ENCODE results near the gene DAB2IP. TPM values are rescaled to one million over a fixed set of nuclear protein-coding genes. Genes with fewer than 3 reads are reported as not detected.

DAB2IP gene
- total and polyA plus RNA-seq, 5 donors from 2014 or later: not detected

DNA sequence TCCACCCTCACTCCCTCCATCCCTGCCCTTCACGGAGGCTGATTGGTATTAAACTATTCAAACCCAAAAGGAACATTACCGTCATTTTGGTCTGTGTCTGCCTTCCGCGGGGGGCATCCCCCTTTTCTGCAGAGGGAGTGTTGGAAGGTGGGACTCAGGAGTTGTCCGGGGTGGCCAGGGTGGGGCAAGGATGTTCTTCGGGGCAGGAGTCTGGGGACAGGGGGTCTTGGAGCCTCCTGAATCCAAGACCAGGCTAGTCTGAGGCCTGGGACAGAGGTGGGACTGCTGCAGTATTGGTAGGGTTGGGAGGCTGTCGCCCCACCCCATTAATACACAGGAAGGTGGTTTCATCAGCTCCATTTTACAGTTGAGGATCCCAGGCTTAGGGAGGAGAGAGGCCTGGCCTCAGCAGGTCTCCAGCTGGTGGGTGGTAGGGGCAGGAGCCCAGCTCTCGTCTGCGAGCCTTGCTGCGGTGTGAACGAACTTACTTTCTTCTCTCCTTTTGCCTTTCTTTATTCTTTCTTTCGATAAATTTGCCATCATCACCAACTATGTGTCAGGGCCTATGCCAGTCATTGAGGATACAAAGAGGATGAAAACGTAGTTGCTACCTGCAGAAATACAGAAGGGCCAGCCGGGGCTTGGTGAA, 33.8 kb downstream of the DAB2IP start:
- H3K36me3 ChIP-seq (ENCODE audit: control insufficient read depth, insufficient read depth, low read length): no peaks in the 10 kb centered on the region
- no peaks in the 10 kb centered on the region for H3K4me1 ChIP-seq (ENCODE audit: control insufficient read depth, insufficient read depth, low read length, poor library complexity, severe bottlenecking)
- no peak for ATAC-seq (ENCODE audit: low read depth in 2 of 2)
- H3K4me3 ChIP-seq (ENCODE audit: low read depth, low read length): no peak overlapping the region
- H3K4me1 Mint-ChIP-seq: peaks cover 0 to 1% (median 0%) of the 10 kb centered on the region in 4 donors
- peaks cover 4% of the 10 kb centered on the region for H3K27me3 Mint-ChIP-seq
- no peaks in the 10 kb centered on the region for H3K9me3 Mint-ChIP-seq
- H3K4me3 Mint-ChIP-seq: no peak overlapping the region
- DNase-seq: no peak
- no peak overlapping the region for H3K27ac ChIP-seq (ENCODE audit: insufficient read depth, low read length, poor library complexity, severe bottlenecking)
- H3K27me3 ChIP-seq (ENCODE audit: control insufficient read depth, insufficient read depth, low read length): no peaks in the 10 kb centered on the region
- H3K9me3 ChIP-seq (ENCODE audit: control insufficient read depth in 2 of 2, low read length in 2 of 2): no peaks in the 10 kb centered on the region
- H3K27ac Mint-ChIP-seq: no peak overlapping the region
- no peaks in the 10 kb centered on the region for H3K36me3 Mint-ChIP-seq

DNA sequence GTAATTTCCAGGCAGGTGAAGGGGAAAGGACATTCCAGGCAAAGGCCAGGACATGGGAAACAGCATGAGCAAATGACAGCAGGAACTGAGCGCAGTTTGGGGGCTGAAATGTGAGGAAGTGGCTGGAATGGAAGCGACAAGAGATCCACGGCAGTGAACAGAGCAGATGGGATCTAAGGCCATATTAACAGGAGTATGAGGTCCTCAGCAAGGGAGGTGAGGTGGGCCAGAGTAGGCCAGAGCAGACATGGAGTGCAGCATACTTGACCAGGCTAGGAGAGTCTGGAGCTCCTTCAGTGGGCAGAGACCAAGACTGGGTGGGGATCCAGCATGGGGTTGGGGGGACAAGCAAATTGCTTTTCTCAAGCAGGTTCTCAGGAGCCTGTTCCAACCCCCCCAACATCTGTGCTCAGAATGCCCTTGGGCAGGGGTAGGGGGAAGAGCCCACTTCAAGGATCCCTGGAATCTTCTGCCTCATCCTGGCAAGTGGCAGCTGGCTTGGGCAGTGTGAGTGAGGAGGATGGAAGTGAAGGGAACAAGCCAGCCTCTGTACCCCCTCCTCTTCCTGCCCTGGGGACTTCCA, 34.5 kb downstream of the DAB2IP start:
- H3K27ac Mint-ChIP-seq: no peak overlapping the region
- no peak overlapping the region for H3K4me3 ChIP-seq (ENCODE audit: low read depth, low read length)

DNA sequence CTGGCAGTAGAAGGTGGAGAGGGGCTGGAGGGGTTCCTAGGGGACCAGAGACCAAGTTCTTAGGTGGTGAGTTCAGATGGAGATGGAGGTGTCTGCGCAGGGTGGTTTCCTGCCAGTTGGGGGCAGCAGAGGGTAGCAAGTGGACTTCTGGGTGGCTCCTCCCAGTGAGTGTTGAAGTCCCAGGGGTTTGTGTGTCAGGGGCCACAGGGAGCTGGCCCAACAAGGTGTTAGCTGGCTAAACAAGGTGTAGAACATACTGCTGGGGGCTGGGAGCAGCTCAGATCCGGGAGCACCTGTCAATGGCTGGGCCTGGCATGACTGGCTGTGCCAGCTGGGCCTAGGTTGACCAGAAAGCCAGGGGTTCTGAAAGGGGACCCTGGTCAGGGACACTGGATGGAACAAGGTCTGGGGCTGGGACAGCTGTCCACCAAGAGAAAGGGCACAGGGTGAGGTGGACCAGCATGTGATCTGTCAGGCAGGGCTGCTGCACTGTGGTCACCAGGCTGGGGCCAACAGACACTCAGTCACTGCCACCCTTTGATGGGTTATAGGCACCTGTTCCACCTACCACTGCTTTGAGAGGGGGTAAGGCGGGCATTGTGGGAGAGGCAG, 35.6 kb downstream of the DAB2IP start:
- Mint-ChIP-seq H3K36me3 (no peaks in the 10 kb centered on the region), H3K27me3 (peaks cover 4% of the 10 kb centered on the region), H3K9me3 (no peaks in the 10 kb centered on the region), H3K4me3 (no peak overlapping the region), H3K27ac (no peak overlapping the region), H3K4me1 (peaks cover 0 to 1% (median 0%) of the 10 kb centered on the region in 4 donors)
- Histone ChIP-seq H3K4me1 (ENCODE audit: control insufficient read depth, insufficient read depth, low read length, poor library complexity, severe bottlenecking) (no peaks in the 10 kb centered on the region), H3K27me3 (ENCODE audit: control insufficient read depth, insufficient read depth, low read length) (no peaks in the 10 kb centered on the region), H3K36me3 (ENCODE audit: control insufficient read depth, insufficient read depth, low read length) (no peaks in the 10 kb centered on the region), H3K27ac (ENCODE audit: insufficient read depth, low read length, poor library complexity, severe bottlenecking) (no peak overlapping the region), H3K9me3 (ENCODE audit: control insufficient read depth in 2 of 2, low read length in 2 of 2) (no peaks in the 10 kb centered on the region), H3K4me3 (ENCODE audit: low read depth, low read length) (no peak overlapping the region)
- DNase-seq: peak in 2 of 3 donors; percentile 16 to 65
- ATAC-seq (ENCODE audit: low read depth in 2 of 2): peak in 1 of 2 donors; percentile 37

More for the DNA sequence above, 34.5 kb downstream of the DAB2IP start:
- Mint-ChIP-seq H3K4me1 (peaks cover 0 to 1% (median 0%) of the 10 kb centered on the region in 4 donors), H3K4me3 (peak overlapping the region in 1 of 4 donors; percentile 15), H3K9me3 (no peaks in the 10 kb centered on the region), H3K27me3 (peaks cover 4% of the 10 kb centered on the region), H3K36me3 (no peaks in the 10 kb centered on the region)
- no peak overlapping the region for H3K27ac ChIP-seq (ENCODE audit: insufficient read depth, low read length, poor library complexity, severe bottlenecking)
- H3K36me3 ChIP-seq (ENCODE audit: control insufficient read depth, insufficient read depth, low read length): no peaks in the 10 kb centered on the region
- ATAC-seq (ENCODE audit: low read depth in 2 of 2) (no peak), DNase-seq (no peak)
- no peaks in the 10 kb centered on the region for H3K4me1 ChIP-seq (ENCODE audit: control insufficient read depth, insufficient read depth, low read length, poor library complexity, severe bottlenecking)
- no peaks in the 10 kb centered on the region for H3K27me3 ChIP-seq (ENCODE audit: control insufficient read depth, insufficient read depth, low read length)
- no peaks in the 10 kb centered on the region for H3K9me3 ChIP-seq (ENCODE audit: control insufficient read depth in 2 of 2, low read length in 2 of 2)

DNA sequence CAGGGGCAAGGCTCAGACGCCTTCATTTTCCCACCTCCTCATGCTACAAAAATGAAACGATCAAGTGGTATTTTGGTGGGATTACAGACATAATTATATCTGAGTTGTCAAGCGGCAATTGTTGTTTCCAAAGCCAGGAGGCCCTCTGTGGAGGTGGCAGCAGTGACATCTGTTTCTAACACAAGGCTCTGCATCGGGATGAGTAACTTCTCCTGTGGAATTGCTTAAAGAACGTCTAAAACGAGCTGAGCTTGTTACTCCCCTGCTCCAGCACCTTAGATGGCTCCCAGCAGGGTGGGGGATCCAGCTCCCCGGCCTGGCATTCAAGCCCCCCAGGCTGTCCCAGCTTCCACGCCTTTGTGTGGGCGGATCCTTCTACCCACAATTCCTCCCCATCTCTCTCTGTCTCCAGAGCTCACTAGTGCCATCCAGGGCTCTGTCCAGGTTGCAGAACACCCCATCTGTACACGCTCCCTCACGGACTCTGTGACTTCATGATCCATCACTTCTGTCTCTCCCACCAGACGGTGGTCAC, 36.8 kb downstream of the DAB2IP start:
- no peaks in the 10 kb centered on the region for H3K4me1 ChIP-seq (ENCODE audit: control insufficient read depth, insufficient read depth, low read length, poor library complexity, severe bottlenecking)
- DNase-seq: no peak
- ATAC-seq (ENCODE audit: low read depth in 2 of 2): no peak
- Mint-ChIP-seq H3K4me1 (no peaks in the 10 kb centered on the region), H3K27me3 (peaks cover under 1% of the 10 kb centered on the region), H3K27ac (no peak overlapping the region), H3K36me3 (no peaks in the 10 kb centered on the region), H3K4me3 (no peak overlapping the region), H3K9me3 (no peaks in the 10 kb centered on the region)
- no peaks in the 10 kb centered on the region for H3K36me3 ChIP-seq (ENCODE audit: control insufficient read depth, insufficient read depth, low read length)
- H3K27me3 ChIP-seq (ENCODE audit: control insufficient read depth, insufficient read depth, low read length): no peaks in the 10 kb centered on the region
- H3K9me3 ChIP-seq (ENCODE audit: control insufficient read depth in 2 of 2, low read length in 2 of 2): no peaks in the 10 kb centered on the region
- H3K4me3 ChIP-seq (ENCODE audit: low read depth, low read length): no peak overlapping the region
- H3K27ac ChIP-seq (ENCODE audit: insufficient read depth, low read length, poor library complexity, severe bottlenecking): no peak overlapping the region

DNA sequence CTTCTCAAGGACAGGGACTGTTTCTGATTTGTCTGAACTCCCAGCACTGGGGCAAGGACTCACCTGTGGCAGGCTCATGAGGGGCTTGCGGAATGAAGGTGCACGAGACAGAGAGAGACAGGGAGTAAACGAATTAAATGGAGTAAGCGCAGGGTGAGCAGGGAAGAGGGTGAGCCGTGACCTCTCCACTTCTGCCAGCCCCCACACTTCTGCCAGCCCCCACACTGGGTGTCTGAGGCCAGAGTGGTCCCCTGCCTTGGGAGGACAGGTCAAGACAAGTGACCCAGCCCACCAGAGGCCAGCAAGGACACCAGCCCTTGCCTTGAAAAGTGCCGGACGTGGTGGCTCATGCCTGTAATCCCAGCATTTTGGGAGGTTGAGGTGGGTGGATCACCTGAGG, 37.2 kb downstream of the DAB2IP start:
- no peak overlapping the region for H3K4me3 Mint-ChIP-seq
- no peak for DNase-seq

DNA sequence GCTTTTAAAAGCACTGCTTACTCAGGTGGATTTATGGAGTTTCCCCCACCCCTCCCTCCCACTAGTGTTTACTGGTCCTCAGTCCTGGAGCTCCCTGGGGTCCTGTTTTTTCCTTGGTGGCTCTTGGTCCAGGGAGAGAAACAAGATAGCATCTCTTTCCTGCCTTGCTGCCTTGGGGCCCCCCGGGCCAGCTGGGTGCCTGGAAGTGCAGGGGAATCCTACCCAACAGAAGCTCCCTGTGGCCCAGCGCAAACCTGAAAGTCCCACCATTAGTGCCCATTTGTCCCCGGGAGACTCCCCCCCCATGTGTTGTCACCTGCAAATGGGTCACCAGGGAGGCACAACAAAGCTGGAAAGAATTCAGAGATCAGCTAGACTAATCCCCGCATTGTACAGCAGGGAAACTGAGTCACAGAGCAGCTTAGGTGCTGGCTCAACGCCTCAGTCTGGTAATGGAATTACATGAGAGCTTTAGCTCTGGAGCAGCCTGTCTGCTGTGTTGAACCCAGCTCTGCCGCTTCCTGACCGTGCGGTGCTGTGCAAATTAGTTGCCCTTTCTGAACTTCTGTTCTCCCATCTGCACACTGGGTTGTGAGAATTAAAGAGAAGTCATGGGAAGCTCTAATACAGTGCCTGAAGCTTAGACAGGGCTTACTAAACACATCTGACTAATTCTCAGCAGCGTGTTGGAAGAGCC, 38.2 kb downstream of the DAB2IP start:
- no peak overlapping the region for H3K27ac ChIP-seq (ENCODE audit: insufficient read depth, low read length, poor library complexity, severe bottlenecking)
- Mint-ChIP-seq H3K4me1 (no peaks in the 10 kb centered on the region), H3K27ac (no peak overlapping the region), H3K36me3 (no peaks in the 10 kb centered on the region), H3K27me3 (peaks cover 4% of the 10 kb centered on the region), H3K4me3 (no peak overlapping the region), H3K9me3 (no peaks in the 10 kb centered on the region)
- no peaks in the 10 kb centered on the region for H3K4me1 ChIP-seq (ENCODE audit: control insufficient read depth, insufficient read depth, low read length, poor library complexity, severe bottlenecking)
- no peaks in the 10 kb centered on the region for H3K36me3 ChIP-seq (ENCODE audit: control insufficient read depth, insufficient read depth, low read length)
- H3K4me3 ChIP-seq (ENCODE audit: low read depth, low read length): no peak overlapping the region
- no peaks in the 10 kb centered on the region for H3K9me3 ChIP-seq (ENCODE audit: control insufficient read depth in 2 of 2, low read length in 2 of 2)
- H3K27me3 ChIP-seq (ENCODE audit: control insufficient read depth, insufficient read depth, low read length): no peaks in the 10 kb centered on the region
- ATAC-seq (ENCODE audit: low read depth in 2 of 2) (no peak), DNase-seq (no peak)

More for the DNA sequence above, 37.2 kb downstream of the DAB2IP start:
- Histone ChIP-seq H3K9me3 (ENCODE audit: control insufficient read depth in 2 of 2, low read length in 2 of 2) (no peaks in the 10 kb centered on the region), H3K27ac (ENCODE audit: insufficient read depth, low read length, poor library complexity, severe bottlenecking) (no peak overlapping the region), H3K4me1 (ENCODE audit: control insufficient read depth, insufficient read depth, low read length, poor library complexity, severe bottlenecking) (no peaks in the 10 kb centered on the region), H3K4me3 (ENCODE audit: low read depth, low read length) (no peak overlapping the region), H3K36me3 (ENCODE audit: control insufficient read depth, insufficient read depth, low read length) (no peaks in the 10 kb centered on the region), H3K27me3 (ENCODE audit: control insufficient read depth, insufficient read depth, low read length) (no peaks in the 10 kb centered on the region)
- no peaks in the 10 kb centered on the region for H3K36me3 Mint-ChIP-seq
- no peak overlapping the region for H3K27ac Mint-ChIP-seq
- H3K27me3 Mint-ChIP-seq: peaks cover 4% of the 10 kb centered on the region
- H3K9me3 Mint-ChIP-seq: no peaks in the 10 kb centered on the region
- ATAC-seq (ENCODE audit: low read depth in 2 of 2): no peak
- no peaks in the 10 kb centered on the region for H3K4me1 Mint-ChIP-seq

DNA sequence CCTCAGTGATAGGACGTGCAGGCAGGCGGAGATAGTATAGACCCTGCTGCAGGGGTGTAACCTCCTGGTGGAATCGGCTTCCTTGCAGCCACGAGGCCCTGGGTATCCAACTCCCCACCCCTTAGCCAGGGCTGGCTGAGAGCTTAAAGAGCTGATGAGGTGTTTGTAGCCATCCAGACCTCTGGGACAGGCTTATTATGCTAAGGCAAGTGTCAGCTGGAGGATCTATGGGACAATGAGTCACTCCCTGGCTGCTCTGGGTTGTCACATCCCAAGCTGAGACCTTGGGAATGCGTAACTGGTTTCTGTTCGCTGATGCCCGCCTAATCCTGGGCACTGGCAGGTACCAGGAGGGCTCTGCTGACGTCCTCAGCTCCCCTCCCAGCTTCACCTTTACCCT, 38.9 kb downstream of the DAB2IP start:
- H3K4me1 Mint-ChIP-seq: no peaks in the 10 kb centered on the region
- Histone ChIP-seq H3K9me3 (ENCODE audit: control insufficient read depth in 2 of 2, low read length in 2 of 2) (no peaks in the 10 kb centered on the region), H3K4me1 (ENCODE audit: control insufficient read depth, insufficient read depth, low read length, poor library complexity, severe bottlenecking) (no peaks in the 10 kb centered on the region), H3K4me3 (ENCODE audit: low read depth, low read length) (no peak overlapping the region), H3K27ac (ENCODE audit: insufficient read depth, low read length, poor library complexity, severe bottlenecking) (no peak overlapping the region), H3K36me3 (ENCODE audit: control insufficient read depth, insufficient read depth, low read length) (no peaks in the 10 kb centered on the region), H3K27me3 (ENCODE audit: control insufficient read depth, insufficient read depth, low read length) (no peaks in the 10 kb centered on the region)
- ATAC-seq (ENCODE audit: low read depth in 2 of 2) (no peak), DNase-seq (no peak)
- no peaks in the 10 kb centered on the region for H3K9me3 Mint-ChIP-seq
- H3K27me3 Mint-ChIP-seq: peaks cover 4% of the 10 kb centered on the region
- H3K27ac Mint-ChIP-seq: no peak overlapping the region
- no peaks in the 10 kb centered on the region for H3K36me3 Mint-ChIP-seq
- no peak overlapping the region for H3K4me3 Mint-ChIP-seq

All from CD4-positive, CD25-positive, alpha-beta regulatory T cell (primary cell).